ENCODE measurements around the gene SLMAP.

The SLMAP gene

DNA sequence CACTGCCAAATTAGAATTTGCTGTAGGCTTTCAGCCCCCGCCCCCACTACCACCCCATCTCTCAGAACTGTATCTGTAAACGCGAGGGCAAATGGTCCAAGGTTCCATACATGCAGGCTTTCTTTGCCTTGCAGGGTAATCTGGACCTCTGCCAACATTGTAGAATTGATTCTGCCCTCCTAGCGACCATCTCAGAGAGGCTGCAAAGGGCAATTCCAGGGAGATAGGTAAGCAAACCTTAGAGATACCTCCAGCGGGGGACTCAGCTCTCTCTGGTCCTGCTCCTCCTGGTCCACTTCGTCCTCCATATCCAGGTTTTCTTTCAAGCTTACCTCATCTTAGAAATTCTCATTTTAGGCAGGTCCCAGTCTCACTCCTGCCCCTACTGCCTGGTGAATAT lies 64.4 kb downstream of the SLMAP start:
- Histone ChIP-seq H4K20me1 (ENCODE audit: insufficient read depth) (no peaks in the 10 kb centered on the region), H3K4me1 (ENCODE audit: low read depth, poor library complexity, severe bottlenecking) (peaks cover 2% of the 10 kb centered on the region), H3K27ac (no peak overlapping the region), H3K27me3 (ENCODE audit: insufficient read depth, low read depth) (no peaks in the 10 kb centered on the region), H3K9ac (no peak overlapping the region), H3K4me2 (no peak overlapping the region), H2AFZ (ENCODE audit: low read depth) (no peak overlapping the region), H3K79me2 (ENCODE audit: insufficient read depth, low read depth) (no peaks in the 10 kb centered on the region), H3K4me3 (IDR thresholded peaks at IDR 0.05; ENCODE audit: insufficient read depth, low read depth, low read length) (no peak overlapping the region), H3K36me3 (ENCODE audit: insufficient read depth) (no peaks in the 10 kb centered on the region)
- TF ChIP-seq, protein P1, sequence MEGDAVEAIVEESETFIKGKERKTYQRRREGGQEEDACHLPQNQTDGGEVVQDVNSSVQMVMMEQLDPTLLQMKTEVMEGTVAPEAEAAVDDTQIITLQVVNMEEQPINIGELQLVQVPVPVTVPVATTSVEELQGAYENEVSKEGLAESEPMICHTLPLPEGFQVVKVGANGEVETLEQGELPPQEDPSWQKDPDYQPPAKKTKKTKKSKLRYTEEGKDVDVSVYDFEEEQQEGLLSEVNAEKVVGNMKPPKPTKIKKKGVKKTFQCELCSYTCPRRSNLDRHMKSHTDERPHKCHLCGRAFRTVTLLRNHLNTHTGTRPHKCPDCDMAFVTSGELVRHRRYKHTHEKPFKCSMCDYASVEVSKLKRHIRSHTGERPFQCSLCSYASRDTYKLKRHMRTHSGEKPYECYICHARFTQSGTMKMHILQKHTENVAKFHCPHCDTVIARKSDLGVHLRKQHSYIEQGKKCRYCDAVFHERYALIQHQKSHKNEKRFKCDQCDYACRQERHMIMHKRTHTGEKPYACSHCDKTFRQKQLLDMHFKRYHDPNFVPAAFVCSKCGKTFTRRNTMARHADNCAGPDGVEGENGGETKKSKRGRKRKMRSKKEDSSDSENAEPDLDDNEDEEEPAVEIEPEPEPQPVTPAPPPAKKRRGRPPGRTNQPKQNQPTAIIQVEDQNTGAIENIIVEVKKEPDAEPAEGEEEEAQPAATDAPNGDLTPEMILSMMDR (conservative IDR thresholded peaks at IDR 0.05; ENCODE audit: low read depth, low read length), result no peak

DNA sequence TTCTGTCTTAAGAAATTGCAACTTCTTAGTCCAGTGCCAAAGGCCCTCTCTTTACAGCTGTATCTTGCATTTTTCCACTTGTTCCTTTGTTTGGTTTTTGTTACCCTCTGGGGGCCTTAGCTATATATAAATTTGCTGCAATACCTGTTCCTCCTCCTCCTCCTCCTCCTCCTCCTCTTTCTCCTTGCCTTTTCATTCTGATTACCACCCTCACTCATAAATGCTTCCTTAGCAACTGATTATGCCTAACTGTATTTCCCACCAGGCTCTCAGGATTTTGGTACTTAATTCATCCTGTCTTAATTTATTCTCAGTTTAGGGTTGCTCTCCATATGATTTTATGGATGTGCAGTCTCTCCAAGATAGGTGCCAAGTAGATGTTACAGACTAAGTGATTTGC lies 65.7 kb downstream of the SLMAP start:
- Histone ChIP-seq H3K4me3 (IDR thresholded peaks at IDR 0.05; ENCODE audit: insufficient read depth, low read depth, low read length) (no peak overlapping the region), H3K4me1 (ENCODE audit: low read depth, poor library complexity, severe bottlenecking) (peaks cover 3% of the 10 kb centered on the region), H3K36me3 (ENCODE audit: insufficient read depth) (no peaks in the 10 kb centered on the region), H3K27ac (no peak overlapping the region), H3K4me2 (no peak overlapping the region), H3K79me2 (ENCODE audit: insufficient read depth, low read depth) (no peaks in the 10 kb centered on the region), H3K9ac (no peak overlapping the region), H2AFZ (ENCODE audit: low read depth) (no peak overlapping the region), H4K20me1 (ENCODE audit: insufficient read depth) (no peaks in the 10 kb centered on the region), H3K27me3 (ENCODE audit: insufficient read depth, low read depth) (no peaks in the 10 kb centered on the region)
- TF ChIP-seq, protein P1 (conservative IDR thresholded peaks at IDR 0.05; ENCODE audit: low read depth, low read length), result no peak

DNA sequence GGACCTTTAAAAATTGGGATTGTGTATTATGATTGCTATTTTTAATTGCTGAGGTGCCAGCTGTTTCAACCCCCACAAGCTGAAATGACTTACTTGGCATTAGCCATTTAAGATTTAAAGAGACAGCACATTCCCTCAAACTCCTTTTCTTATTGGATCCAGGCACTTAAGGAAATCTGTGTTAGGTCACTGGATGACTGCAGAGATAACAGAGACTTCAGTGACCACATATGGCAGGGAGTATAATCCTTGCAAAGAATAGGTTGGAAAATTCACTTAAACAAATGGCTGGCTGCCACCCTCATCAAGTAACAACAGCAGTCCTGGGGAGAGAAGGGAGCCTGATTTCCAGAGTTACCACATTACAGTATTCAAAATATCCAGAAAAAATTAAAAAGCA lies 66.6 kb downstream of the SLMAP start:
- TF ChIP-seq, protein P1 (conservative IDR thresholded peaks at IDR 0.05; ENCODE audit: low read depth, low read length), result no peak
- Histone ChIP-seq H3K27ac (no peak overlapping the region), H3K79me2 (ENCODE audit: insufficient read depth, low read depth) (no peaks in the 10 kb centered on the region), H3K27me3 (ENCODE audit: insufficient read depth, low read depth) (no peaks in the 10 kb centered on the region), H3K4me3 (IDR thresholded peaks at IDR 0.05; ENCODE audit: insufficient read depth, low read depth, low read length) (no peak overlapping the region), H3K4me2 (no peak overlapping the region), H3K36me3 (ENCODE audit: insufficient read depth) (no peaks in the 10 kb centered on the region), H3K9ac (no peak overlapping the region), H2AFZ (ENCODE audit: low read depth) (no peak overlapping the region), H4K20me1 (ENCODE audit: insufficient read depth) (no peaks in the 10 kb centered on the region), H3K4me1 (ENCODE audit: low read depth, poor library complexity, severe bottlenecking) (peaks cover 11% of the 10 kb centered on the region)

DNA sequence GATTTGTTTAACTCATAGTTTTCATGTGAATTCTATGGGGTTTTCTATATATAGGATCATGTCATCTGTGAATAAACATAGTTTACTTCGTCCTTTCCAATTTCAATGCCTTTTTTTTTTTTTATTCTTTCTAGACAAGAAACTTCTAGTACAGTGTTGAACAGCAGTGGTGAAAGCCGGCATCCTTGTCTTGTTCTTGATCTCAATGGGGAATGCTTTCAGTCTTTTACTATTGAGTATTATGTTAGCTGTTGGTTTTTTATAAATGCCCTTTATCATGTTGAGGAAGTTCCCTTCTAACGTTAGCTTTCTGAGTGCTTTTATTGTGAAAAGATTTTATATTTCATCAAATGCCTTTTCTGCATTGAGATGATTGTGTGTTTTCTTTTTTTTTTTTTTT lies 69.0 kb downstream of the SLMAP start:
- H4K20me1 ChIP-seq (ENCODE audit: insufficient read depth), result no peaks in the 10 kb centered on the region
- H3K79me2 ChIP-seq (ENCODE audit: insufficient read depth, low read depth), result no peaks in the 10 kb centered on the region
- TF ChIP-seq, protein P1 (conservative IDR thresholded peaks at IDR 0.05; ENCODE audit: low read depth, low read length), result no peak
- H3K36me3 ChIP-seq (ENCODE audit: insufficient read depth), result no peaks in the 10 kb centered on the region
- H3K27ac ChIP-seq, result no peak overlapping the region
- no peaks in the 10 kb centered on the region for H3K27me3 ChIP-seq (ENCODE audit: insufficient read depth, low read depth)
- H3K4me1 ChIP-seq (ENCODE audit: low read depth, poor library complexity, severe bottlenecking), result peaks cover 12% of the 10 kb centered on the region
- H2AFZ ChIP-seq (ENCODE audit: low read depth), result no peak overlapping the region
- no peak overlapping the region for H3K4me3 ChIP-seq (IDR thresholded peaks at IDR 0.05; ENCODE audit: insufficient read depth, low read depth, low read length)
- no peak overlapping the region for H3K9ac ChIP-seq
- no peak overlapping the region for H3K4me2 ChIP-seq

Data from KMS-11 (cell line).